Esophagus muscularis mucosa (tissue), 4 donors: ENCODE results near the gene IGLL1. TPM values are rescaled to one million over a fixed set of nuclear protein-coding genes. Genes with fewer than 3 reads are reported as not detected.

Experiments
- DNase-seq: peaks from one replicate; pipeline ENCODE4 v3.0.0-alpha.2; 2017; ENCODE audit errors: extremely low spot score
- H3K27ac ChIP-seq, 4 donors: fragments of 200-600 bp; sonication (generic); replicated peaks in 1 of 4; 1 replicate in 3 of 4; 2 replicates in 1 of 4; pipeline ENCODE4 v1.5.1; 2016 to 2019; ENCODE audit warnings: mild to moderate bottlenecking in 1 of 4
- H3K27me3 ChIP-seq, 4 donors: fragments of 200-600 bp; sonication (generic); one replicate each; pipeline versions ENCODE4 v1.5.1 to v1.6.0; 2016 to 2019
- H3K36me3 ChIP-seq, 4 donors: fragments of 200-600 bp; sonication (generic); one replicate each; pipeline ENCODE4 v1.5.1; 2016 to 2019
- H3K4me1 ChIP-seq, 4 donors: fragments of 200-600 bp; sonication (generic); one replicate each; pipeline ENCODE4 v1.5.1; 2016 to 2019
- H3K4me3 ChIP-seq, 4 donors: fragments of 200-600 bp; sonication (generic); 1 replicate in 2 of 4; 2 replicates in 2 of 4; pipeline ENCODE4 v1.5.1; 2016 to 2019; ENCODE audit warnings: mild to moderate bottlenecking in 4 of 4, moderate library complexity in 1 of 4
- H3K9me3 ChIP-seq, 4 donors: fragments of 200-600 bp; sonication (generic); 1 replicate in 3 of 4; 2 replicates in 1 of 4; pipeline ENCODE4 v1.5.1; 2016 to 2019
- EP300 ChIP-seq: sonication (generic); formaldehyde crosslinking; IDR thresholded peaks from one replicate; pipeline ENCODE4 v1.6.1; 2017; ENCODE audit warnings: antibody characterized with exemption
- POLR2A ChIP-seq: fragments of 450-650 bp; IDR thresholded peaks from one replicate; pipeline ENCODE4 v1.6.1; 2017; ENCODE audit warnings: antibody characterized with exemption, moderate library complexity, mild to moderate bottlenecking, low read depth
- POLR2AphosphoS5 ChIP-seq, 2 donors: sonication (generic); formaldehyde crosslinking; IDR thresholded peaks; one replicate each; pipeline ENCODE4 v1.6.1; 2017; ENCODE audit warnings: antibody characterized with exemption in 2 of 2
- WGBS: methylation state at CpG from one replicate; pipeline ENCODE4 v1.1.5; 2018; 5-methylcytosine and 5-hydroxymethylcytosine counted together
- intact Hi-C: fragments of 100-400 bp; cut with DNase I; formaldehyde crosslinking; loops from one replicate; pipeline ENCODE4 v1.15.1; 2023
- total RNA-seq, 4 donors: library from RNA; depleted of rRNA; stranded (reverse); fragments of >200 nt; gene quantifications; one replicate each; pipeline versions ENCODE4 v1.1.0 to v1.2.1, GENCODE V29; 2016
- TF ChIP-seq, protein P1 (sequence below), 3 experiments: fragments of 200-600 bp in 2 of 3; fragments of 450-650 bp in 1 of 3; sonication (generic) in 2 of 3; IDR thresholded peaks; one replicate each; pipeline ENCODE4 v1.5.1; 2017 to 2019; ENCODE audit warnings: antibody characterized with exemption in 3 of 3, mild to moderate bottlenecking in 2 of 3, moderate library complexity in 1 of 3

Gene IGLL1
- total RNA-seq, 4 donors from 2014 or later = not detected

DNA sequence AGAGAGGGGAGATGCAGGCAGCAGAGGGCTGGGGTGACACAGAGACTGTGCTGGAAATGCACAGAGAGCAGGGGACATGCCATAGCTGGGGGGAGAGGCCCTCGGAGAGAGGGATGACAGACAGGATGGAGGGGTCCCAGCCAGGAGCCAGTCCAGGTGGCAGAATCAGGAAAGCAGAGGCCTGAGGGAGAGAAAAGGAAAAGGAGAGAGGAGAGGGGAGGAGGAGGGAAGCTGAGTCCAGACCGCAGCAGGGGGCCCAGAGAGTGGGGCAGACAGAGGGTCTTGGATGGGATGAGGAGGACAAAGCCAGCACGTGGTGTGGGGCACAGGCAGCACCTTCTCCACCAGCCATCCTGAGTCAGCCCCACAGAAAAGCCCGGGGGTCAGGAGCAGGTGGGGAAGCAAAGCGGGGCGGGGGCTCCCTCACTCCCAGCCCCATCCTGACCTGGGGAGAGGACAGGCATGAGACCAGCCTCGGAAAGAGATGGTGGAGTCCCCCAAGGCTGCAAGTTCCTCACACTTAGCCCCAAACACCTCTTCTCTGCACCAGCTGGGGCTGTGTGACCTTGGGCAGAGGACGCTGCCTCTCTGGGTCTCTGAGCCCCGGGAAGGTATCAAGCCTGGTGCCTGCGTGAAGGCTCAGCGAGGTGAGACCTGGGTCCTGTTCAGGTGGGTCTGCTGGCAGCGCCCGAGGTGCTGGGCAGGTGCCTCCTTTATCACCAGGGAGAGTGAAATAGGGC, 48.0 kb downstream of the IGLL1 start:
- no peak for DNase-seq
- Histone ChIP-seq H3K4me3 (no peak overlapping the region), H3K27ac (no peak overlapping the region), H3K27me3 (no peaks in the 10 kb centered on the region), H3K36me3 (no peaks in the 10 kb centered on the region), H3K9me3 (no peaks in the 10 kb centered on the region), H3K4me1 (peaks cover 3 to 7% (median 5%) of the 10 kb centered on the region in 4 donors)
- intact Hi-C loops = loop anchor here (10.0 kb wide), 1 partner anchor 97 kb away; no protein-coding TSS in a partner anchor
- TF ChIP-seq POLR2AphosphoS5 (IDR thresholded peaks at IDR 0.05) (no peak), POLR2A (no peak), EP300 (no peak)
- TF ChIP-seq, protein P1, sequence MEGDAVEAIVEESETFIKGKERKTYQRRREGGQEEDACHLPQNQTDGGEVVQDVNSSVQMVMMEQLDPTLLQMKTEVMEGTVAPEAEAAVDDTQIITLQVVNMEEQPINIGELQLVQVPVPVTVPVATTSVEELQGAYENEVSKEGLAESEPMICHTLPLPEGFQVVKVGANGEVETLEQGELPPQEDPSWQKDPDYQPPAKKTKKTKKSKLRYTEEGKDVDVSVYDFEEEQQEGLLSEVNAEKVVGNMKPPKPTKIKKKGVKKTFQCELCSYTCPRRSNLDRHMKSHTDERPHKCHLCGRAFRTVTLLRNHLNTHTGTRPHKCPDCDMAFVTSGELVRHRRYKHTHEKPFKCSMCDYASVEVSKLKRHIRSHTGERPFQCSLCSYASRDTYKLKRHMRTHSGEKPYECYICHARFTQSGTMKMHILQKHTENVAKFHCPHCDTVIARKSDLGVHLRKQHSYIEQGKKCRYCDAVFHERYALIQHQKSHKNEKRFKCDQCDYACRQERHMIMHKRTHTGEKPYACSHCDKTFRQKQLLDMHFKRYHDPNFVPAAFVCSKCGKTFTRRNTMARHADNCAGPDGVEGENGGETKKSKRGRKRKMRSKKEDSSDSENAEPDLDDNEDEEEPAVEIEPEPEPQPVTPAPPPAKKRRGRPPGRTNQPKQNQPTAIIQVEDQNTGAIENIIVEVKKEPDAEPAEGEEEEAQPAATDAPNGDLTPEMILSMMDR (IDR thresholded peaks at IDR 0.05) = no peak
- 87% methylated on average over 11 of the region's 13 CpGs for WGBS

DNA sequence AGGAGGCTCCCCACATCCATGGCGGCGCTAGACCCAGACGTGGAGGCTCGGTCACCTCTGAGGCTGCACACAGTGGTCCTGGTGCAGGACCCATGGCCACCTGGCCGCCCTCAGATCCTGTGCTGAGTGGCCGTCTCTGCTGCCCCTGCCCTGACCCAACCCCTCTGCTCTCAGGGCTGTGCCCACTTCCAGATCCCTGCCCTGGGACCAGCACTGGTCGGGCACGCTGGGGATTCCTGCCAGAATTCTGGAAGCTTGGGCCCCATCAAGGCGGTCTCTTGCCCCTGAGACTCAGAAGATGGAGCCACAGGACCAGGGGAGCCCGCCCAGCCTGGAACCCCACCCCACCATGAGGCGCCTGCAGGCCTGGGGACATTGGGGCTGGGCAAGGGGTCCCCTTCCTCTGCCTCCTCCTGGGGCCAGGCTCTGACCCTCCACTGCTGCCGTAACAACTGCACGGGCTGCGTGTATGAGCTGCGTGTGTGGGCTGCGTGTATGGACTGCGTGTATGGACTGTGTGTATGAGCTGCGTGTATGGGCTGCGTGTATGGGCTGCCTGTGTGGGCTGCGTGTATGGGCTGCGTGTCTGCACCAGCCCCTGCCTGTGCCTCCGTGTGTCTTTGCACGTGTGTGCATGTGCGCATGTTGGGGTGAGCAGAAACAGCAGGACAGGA, 48.7 kb downstream of the IGLL1 start:
- 88% methylated on average over 9 of the region's 24 CpGs for WGBS
- TF ChIP-seq, protein P1 (IDR thresholded peaks at IDR 0.05) = no peak
- TF ChIP-seq POLR2A (no peak), EP300 (no peak), POLR2AphosphoS5 (IDR thresholded peaks at IDR 0.05) (no peak)
- Histone ChIP-seq H3K4me1 (peaks cover 5 to 15% (median 11%) of the 10 kb centered on the region in 4 donors), H3K27me3 (no peaks in the 10 kb centered on the region), H3K36me3 (no peaks in the 10 kb centered on the region), H3K27ac (no peak overlapping the region), H3K9me3 (no peaks in the 10 kb centered on the region), H3K4me3 (no peak overlapping the region)
- DNase-seq = no peak
- intact Hi-C loops = loop anchor here (10.0 kb wide), 1 partner anchor 97 kb away; no protein-coding TSS in a partner anchor

DNA sequence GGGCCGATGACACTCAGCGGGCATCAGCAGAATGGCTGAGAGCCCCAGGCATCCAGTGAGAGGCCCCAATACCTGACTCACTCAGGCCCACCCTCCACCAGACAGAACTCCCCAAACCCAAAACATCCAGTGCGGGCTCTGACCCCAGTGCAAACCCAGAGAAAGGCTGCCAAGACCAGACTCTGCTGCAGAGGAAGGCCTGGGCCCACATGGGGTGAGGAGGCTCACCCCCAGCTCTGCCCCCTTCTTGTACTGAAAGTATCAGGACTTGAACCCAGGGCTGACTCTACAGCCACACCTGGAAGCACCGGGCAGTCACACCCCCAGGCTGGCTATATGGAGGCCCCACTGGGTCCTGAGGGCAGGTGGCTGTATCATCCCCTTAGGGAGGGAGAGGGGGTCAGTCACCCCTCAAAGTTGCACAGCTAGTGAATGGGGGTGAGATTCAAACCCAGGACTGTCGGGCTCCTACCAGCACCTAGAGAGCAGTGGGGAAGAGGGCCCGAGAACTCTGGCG, 49.3 kb downstream of the IGLL1 start:
- Histone ChIP-seq H3K9me3 (no peaks in the 10 kb centered on the region), H3K4me3 (no peak overlapping the region), H3K4me1 (peaks cover 5 to 17% (median 13%) of the 10 kb centered on the region in 4 donors), H3K27ac (no peak overlapping the region), H3K27me3 (no peaks in the 10 kb centered on the region), H3K36me3 (no peaks in the 10 kb centered on the region)
- no peak for DNase-seq
- no peak for TF ChIP-seq POLR2AphosphoS5 (IDR thresholded peaks at IDR 0.05)
- TF ChIP-seq POLR2A = no peak
- TF ChIP-seq EP300 = no peak
- TF ChIP-seq, protein P1 (IDR thresholded peaks at IDR 0.05) = no peak
- intact Hi-C loops = loop anchor here (10.0 kb wide), 1 partner anchor 96 kb away; no protein-coding TSS in a partner anchor
- 89% methylated on average over 3 of the region's 7 CpGs for WGBS

DNA sequence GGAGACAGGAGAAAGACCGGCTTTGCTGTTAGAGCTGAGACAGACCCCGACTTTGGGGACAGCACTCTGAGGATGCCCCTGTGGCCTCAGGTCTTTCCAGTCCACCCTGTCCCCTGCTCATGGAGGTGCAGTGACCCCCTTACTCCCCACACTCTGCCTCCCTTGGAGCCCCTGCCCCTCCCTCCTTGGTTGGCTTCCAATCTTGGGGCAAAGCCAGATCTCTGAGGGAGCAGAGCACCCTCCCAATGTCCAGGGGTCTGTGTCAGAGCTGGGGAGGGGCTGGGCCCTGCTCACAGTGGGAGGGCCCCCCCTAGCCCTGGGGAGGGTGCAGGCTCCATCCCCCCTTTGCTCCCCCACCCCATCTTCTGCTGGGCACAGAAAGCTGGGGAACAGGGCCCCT, 50.0 kb downstream of the IGLL1 start:
- Histone ChIP-seq H3K4me3 (no peak overlapping the region), H3K4me1 (peaks cover 5 to 17% (median 13%) of the 10 kb centered on the region in 4 donors), H3K9me3 (no peaks in the 10 kb centered on the region), H3K27me3 (no peaks in the 10 kb centered on the region), H3K36me3 (no peaks in the 10 kb centered on the region), H3K27ac (no peak overlapping the region)
- 95% methylated on average over 2 of the region's 2 CpGs for WGBS
- intact Hi-C loops = loop anchor here (10.0 kb wide), 1 partner anchor 95 kb away; no protein-coding TSS in a partner anchor
- DNase-seq = no peak
- TF ChIP-seq POLR2AphosphoS5 (IDR thresholded peaks at IDR 0.05) (no peak), POLR2A (no peak), EP300 (no peak)
- TF ChIP-seq, protein P1 (IDR thresholded peaks at IDR 0.05) = no peak
